Measurements from ENCODE around the gene DBF4. TPM values are rescaled to one million over a fixed set of nuclear protein-coding genes. Genes with fewer than 3 reads are reported as not detected.
A peak's percentile ranks its signal among the peaks of the same experiment; 100 is the strongest.
"Not testable (repeated sequence)": the region's sequence is repeated elsewhere in the genome, so short reads cannot be mapped to it uniquely, and the experiment has no call there.

DBF4 gene
- total RNA-seq, 4 donors from 2014 or later, result 3.1 to 7.6 (median 6.7) TPM

- ATAC-seq, result no peak
- Histone ChIP-seq H3K9me3 (no peaks in the 10 kb centered on the region), H3K27me3 (no peaks in the 10 kb centered on the region), H3K4me1 (peaks cover 0 to 13% (median 0%) of the 10 kb centered on the region in 3 donors), H3K4me3 (no peak overlapping the region), H3K27ac (no peak overlapping the region), H3K36me3 (peaks cover 0 to under 1% of the 10 kb centered on the region in 2 donors)
- 88 to 92% methylated on average over 4 of the region's 4 CpGs for WGBS, 2 donors (ENCODE audit: low coverage in 1 of 2)
- TF ChIP-seq POLR2A (IDR thresholded peaks at IDR 0.05) (no peak), POLR2AphosphoS5 (IDR thresholded peaks at IDR 0.05) (no peak), CTCF (IDR thresholded peaks at IDR 0.05) (no peak), EP300 (IDR thresholded peaks at IDR 0.05) (no peak)
Measured at GRCh38 chr7:87882151-87882937, 6.1 kb downstream of the DBF4 start.

GRCh38 chr7:87885018-87885417 lies 8.7 kb downstream of the DBF4 start:
- ATAC-seq, result no peak
- H3K9me3 ChIP-seq, result no peaks in the 10 kb centered on the region
- no peak overlapping the region for H3K27ac ChIP-seq
- no peaks in the 10 kb centered on the region for H3K27me3 ChIP-seq
- WGBS, 2 donors (ENCODE audit: low coverage in 1 of 2), result 78 to 95% methylated on average over 2 of the region's 2 CpGs
- no peak overlapping the region for H3K4me3 ChIP-seq
- no peaks in the 10 kb centered on the region for H3K4me1 ChIP-seq
- TF ChIP-seq EP300 (IDR thresholded peaks at IDR 0.05) (no peak), POLR2A (IDR thresholded peaks at IDR 0.05) (no peak), POLR2AphosphoS5 (IDR thresholded peaks at IDR 0.05) (no peak), CTCF (IDR thresholded peaks at IDR 0.05) (no peak)
- H3K36me3 ChIP-seq, result peaks cover 0 to 12% of the 10 kb centered on the region in 2 donors

GRCh38 chr7:87886875-87887274 lies 10.6 kb downstream of the DBF4 start:
- Histone ChIP-seq H3K4me3 (no peak overlapping the region), H3K27me3 (no peaks in the 10 kb centered on the region), H3K4me1 (no peaks in the 10 kb centered on the region), H3K36me3 (peaks cover 0 to 12% of the 10 kb centered on the region in 2 donors), H3K27ac (no peak overlapping the region), H3K9me3 (no peaks in the 10 kb centered on the region)
- TF ChIP-seq CTCF (IDR thresholded peaks at IDR 0.05) (peak in 3 of 4 experiments; percentile 22 to 46 (median 25)), POLR2A (IDR thresholded peaks at IDR 0.05) (no peak), EP300 (IDR thresholded peaks at IDR 0.05) (no peak)
- ATAC-seq, result no peak

- TF ChIP-seq EP300 (IDR thresholded peaks at IDR 0.05), result no peak
- TF ChIP-seq CTCF (IDR thresholded peaks at IDR 0.05), result no peak
- TF ChIP-seq POLR2A (IDR thresholded peaks at IDR 0.05), result no peak
- no peak for TF ChIP-seq POLR2AphosphoS5 (IDR thresholded peaks at IDR 0.05)
- no peak overlapping the region for H3K4me3 ChIP-seq
- H3K27me3 ChIP-seq, result no peaks in the 10 kb centered on the region
- 100% methylated on average over 1 to 2 of the region's 2 CpGs for WGBS, 2 donors (ENCODE audit: low coverage in 1 of 2)
- H3K36me3 ChIP-seq, result peaks cover 0 to 16% of the 10 kb centered on the region in 2 donors
- H3K4me1 ChIP-seq, result no peaks in the 10 kb centered on the region
- no peak overlapping the region for H3K27ac ChIP-seq
- ATAC-seq, result no peak
- no peaks in the 10 kb centered on the region for H3K9me3 ChIP-seq
Measured at GRCh38 chr7:87895363-87895762, 19.1 kb downstream of the DBF4 start.

- 96 to 100% methylated on average over 1 to 2 of the region's 2 CpGs for WGBS, 2 donors (ENCODE audit: low coverage in 1 of 2)
- peaks cover 0 to 16% of the 10 kb centered on the region in 2 donors for H3K36me3 ChIP-seq
Measured at GRCh38 chr7:87899255-87899654, 23.0 kb downstream of the DBF4 start.

GRCh38 chr7:87907136-87907906 lies 31.0 kb downstream of the DBF4 start:
- H3K4me3 ChIP-seq, H3K9me3 ChIP-seq, H3K4me1 ChIP-seq, H3K27me3 ChIP-seq, H3K27ac ChIP-seq, ATAC-seq, H3K36me3 ChIP-seq: not testable (repeated sequence)
- 78 to 94% methylated on average over 2 to 3 of the region's 3 CpGs for WGBS, 2 donors (ENCODE audit: low coverage in 1 of 2)

More at GRCh38 chr7:87899255-87899654, 23.0 kb downstream of the DBF4 start:
- Histone ChIP-seq H3K27ac (no peak overlapping the region), H3K9me3 (no peaks in the 10 kb centered on the region), H3K4me1 (no peaks in the 10 kb centered on the region), H3K4me3 (no peak overlapping the region), H3K27me3 (no peaks in the 10 kb centered on the region)
- no peak for ATAC-seq
- TF ChIP-seq POLR2AphosphoS5 (IDR thresholded peaks at IDR 0.05) (no peak), EP300 (IDR thresholded peaks at IDR 0.05) (no peak), POLR2A (IDR thresholded peaks at IDR 0.05) (no peak), CTCF (IDR thresholded peaks at IDR 0.05) (no peak)

GRCh38 chr7:87908814-87909213 lies 32.5 kb downstream of the DBF4 start:
- 96 to 100% methylated on average over 2 to 4 of the region's 4 CpGs for WGBS, 2 donors (ENCODE audit: low coverage in 1 of 2)

More at GRCh38 chr7:87908814-87909213, 32.5 kb downstream of the DBF4 start:
- H3K36me3 ChIP-seq, H3K4me1 ChIP-seq, H3K4me3 ChIP-seq, H3K9me3 ChIP-seq, H3K27me3 ChIP-seq, ATAC-seq, H3K27ac ChIP-seq: not testable (repeated sequence)
